ENCODE measurements around the gene UBIAD1.

GRCh38 chr1:11284784-11285183 is 11.8 kb downstream of the UBIAD1 start:
- TF ChIP-seq YY1 (IDR thresholded peaks at IDR 0.05; ENCODE audit: insufficient read depth, insufficient read length) (no peak), ZNF274 (IDR thresholded peaks at IDR 0.05; ENCODE audit: low read depth, low read length) (no peak)
